Measurements from ENCODE around the gene GMPS. TPM values are rescaled to one million over a fixed set of nuclear protein-coding genes. Genes with fewer than 3 reads are reported as not detected.
"Not testable (repeated sequence)": the region's sequence is repeated elsewhere in the genome, so short reads cannot be mapped to it uniquely, and the experiment has no call there.

The GMPS gene
- 25.5 and 41.3 TPM in 2 replicates for total RNA-seq

DNA sequence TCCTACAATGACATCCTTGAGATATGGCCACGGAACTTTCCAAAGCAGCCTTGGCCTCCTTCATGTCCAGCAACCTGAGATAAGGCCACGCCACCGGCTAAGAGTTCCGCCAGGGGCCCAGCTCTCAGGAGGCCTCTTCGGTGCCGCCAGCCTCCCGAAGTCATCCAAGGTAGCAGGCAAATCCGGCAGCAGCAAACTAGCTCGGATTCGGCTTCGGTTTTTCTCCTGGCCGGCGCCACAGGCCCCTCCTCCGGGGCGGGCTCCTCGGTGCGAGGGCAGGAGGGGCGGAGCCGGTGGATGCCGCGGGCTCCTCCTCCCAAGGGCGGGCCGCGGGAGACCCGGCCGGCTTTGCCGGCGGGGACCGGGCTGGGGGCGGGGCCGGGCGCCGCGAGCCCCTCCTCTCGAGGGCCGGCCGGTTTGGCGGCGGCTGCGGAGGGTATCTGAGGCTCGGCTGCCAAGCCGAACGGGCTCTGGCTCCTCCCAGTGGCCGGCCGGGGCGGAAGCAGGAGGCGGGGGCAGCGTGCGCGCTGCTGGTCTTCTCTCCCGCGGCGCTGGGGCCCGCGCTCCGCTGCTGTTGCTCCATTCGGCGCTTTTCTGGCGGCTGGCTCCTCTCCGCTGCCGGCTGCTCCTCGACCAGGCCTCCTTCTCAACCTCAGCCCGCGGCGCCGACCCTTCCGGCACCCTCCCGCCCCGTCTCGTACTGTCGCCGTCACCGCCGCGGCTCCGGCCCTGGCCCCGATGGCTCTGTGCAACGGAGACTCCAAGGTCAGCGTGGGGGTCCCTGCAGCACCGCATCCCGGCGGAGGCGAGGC, at the start of gene GMPS:
Gene GMPS (plus strand): TSS at position 518 of the 812 bp plus-strand sequence. CDS start 221 bp downstream, at position 739.
- DNase-seq (ENCODE audit: low read depth, low spot score) = peak; percentile 69

DNA sequence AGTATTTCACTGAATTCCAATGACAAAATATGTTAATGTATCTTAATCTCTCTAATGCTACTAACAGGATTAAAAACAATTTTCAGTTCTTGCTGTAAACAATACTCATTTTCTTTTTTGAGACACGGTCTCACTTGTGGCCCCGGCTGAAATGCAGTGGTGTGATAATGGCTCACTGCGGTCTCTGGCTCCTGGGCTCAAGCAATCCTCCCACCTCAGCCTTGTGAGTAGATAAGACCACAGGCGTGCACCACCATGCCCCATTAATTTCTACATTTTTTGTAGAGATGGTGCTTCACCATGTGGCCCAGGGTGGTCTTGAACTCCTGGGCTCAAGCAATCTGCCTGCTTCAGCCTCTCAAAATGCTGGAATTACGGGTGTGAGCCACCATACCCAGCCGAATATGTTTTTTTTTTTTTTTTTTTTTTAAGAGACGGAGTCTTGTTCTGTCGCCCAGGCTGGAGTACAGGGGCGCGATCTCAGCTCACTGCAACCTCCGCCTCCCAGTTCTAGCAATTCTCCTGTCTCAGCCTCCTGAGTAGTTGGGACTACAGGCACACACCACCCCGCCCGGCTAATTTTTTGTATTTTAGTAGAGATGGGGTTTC, 41.9 kb upstream of the GMPS start:
- DNase-seq (ENCODE audit: low read depth, low spot score) = not testable (repeated sequence)

DNA sequence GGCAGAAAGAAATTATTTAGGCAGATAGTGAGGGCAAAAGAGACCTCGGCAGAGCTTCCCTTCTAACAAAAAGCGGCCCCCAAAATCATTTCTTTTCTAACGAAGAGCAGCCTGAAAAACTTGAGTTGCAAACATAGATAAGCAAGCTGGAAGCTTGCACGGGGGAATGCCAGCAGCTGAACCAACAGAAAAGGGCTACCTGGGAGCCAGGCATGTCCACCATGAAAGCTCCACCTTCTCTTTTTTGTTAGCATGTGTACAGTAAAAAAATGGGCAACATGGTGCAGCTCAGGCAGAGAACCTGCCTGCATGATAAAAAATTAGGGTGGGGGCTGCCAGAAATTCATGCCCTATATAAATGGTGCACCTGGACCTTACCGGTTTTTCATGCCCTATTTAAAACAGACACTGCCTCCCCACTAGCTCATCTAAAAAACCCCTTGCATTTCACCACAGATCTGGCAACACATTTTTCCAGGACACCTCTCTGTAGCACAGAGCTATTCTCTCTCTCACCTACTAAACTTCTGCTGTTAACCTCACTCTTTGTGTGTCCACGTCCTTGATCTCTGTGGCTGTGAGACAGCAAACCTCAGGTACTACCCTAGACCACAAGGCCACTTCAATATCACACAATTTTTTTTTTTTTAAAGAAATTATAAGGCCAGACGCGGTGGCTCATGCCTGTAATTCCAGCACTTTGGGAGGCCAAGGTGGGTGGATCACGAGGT, 34.9 kb upstream of the GMPS start:
- DNase-seq (ENCODE audit: low read depth, low spot score) = no peak

DNA sequence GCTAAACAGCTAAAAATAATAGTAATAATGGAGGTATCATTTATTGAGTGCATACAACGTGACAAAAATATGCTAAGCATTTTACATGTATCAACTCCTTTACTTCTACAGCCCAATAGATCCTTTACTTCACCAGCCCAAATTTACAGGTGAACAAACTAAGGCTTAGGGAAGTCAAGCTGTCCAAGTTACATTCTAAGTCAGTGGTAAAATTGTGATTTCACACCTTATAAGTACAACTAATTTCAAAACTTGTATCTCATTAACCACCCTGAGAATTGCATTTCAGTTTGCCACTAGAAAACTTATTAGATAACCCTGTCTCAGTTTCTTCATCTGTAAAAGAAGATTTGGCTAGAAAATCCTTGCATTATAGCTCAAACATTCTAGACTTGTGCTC, 26.9 kb upstream of the GMPS start:
- DNase-seq (ENCODE audit: low read depth, low spot score) = no peak

DNA sequence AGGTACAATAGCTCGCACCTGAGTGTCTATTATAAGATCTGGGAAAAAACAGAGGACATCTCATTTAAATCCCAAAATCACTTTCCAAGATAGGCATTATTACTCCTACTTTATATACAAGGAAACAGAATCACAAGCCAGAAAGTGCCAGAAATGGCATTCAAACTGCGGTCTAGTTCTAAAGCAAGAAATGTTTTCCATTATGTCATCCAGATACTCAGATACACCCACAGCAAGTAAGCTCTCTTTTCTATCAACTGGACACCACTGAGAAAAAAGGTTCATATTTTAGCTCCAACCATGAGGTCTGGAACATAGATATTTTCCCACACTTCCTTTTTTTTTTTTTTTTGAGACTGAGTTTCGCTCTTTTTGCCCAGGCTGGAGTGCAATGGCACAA, 24.3 kb upstream of the GMPS start:
- no peak for DNase-seq (ENCODE audit: low read depth, low spot score)

DNA sequence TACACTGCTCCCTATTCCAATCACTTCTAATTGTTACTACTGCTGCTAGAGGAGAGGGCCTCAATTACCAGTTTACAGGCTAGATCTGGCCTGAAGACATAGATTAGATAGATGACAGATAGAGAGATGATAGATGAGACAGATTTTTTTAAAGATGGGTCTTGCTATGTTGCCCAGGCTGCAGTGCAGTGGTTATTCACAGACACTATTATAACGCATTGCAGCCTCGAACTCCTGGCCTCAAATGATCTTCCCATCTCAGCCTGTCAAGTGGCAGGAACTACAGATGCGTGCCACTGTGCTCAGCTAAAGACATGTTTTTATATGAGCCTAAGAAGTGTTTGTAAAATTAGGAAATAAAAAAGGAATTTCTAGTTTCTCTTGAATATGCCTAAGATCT, 22.5 kb upstream of the GMPS start:
- DNase-seq (ENCODE audit: low read depth, low spot score) = no peak

DNA sequence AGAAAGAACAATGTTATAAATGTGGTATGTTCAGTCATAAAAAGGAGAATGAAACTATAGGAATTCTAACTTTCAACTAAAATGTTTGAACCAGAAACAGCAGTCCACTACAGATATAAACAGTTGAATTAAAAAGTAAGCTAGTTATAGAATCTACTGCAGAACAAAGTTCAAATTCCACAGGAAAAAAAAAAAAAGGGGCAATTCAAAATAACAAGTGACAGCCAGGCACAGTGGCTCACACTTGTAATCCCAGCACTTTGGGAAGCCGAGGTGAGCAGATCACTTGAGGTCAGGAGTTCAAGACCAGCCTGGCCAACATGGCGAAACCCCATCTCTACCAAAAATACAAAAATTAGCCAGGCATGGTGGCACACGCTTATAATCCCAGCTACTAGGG, 21.0 kb upstream of the GMPS start:
- DNase-seq (ENCODE audit: low read depth, low spot score) = not testable (repeated sequence)

DNA sequence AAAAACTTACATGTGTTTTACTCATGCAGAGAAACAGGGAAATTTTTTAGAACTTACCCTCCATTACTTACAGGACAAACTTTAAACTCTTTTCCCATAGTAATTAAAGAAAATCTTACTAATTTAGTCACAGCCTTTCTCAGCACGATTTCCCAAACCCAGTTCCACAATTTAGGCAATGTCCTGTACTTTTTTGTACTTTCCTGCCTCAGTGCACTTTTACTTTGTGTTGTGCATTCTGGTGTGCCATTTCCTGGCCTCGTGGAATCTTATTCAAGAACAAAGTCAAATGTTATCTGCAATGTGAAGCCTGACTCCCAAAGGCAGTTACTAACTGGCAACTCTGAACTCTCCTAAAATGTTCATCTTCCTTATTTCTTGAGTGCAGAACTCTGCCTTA, 18.1 kb upstream of the GMPS start:
- no peak for DNase-seq (ENCODE audit: low read depth, low spot score)

DNA sequence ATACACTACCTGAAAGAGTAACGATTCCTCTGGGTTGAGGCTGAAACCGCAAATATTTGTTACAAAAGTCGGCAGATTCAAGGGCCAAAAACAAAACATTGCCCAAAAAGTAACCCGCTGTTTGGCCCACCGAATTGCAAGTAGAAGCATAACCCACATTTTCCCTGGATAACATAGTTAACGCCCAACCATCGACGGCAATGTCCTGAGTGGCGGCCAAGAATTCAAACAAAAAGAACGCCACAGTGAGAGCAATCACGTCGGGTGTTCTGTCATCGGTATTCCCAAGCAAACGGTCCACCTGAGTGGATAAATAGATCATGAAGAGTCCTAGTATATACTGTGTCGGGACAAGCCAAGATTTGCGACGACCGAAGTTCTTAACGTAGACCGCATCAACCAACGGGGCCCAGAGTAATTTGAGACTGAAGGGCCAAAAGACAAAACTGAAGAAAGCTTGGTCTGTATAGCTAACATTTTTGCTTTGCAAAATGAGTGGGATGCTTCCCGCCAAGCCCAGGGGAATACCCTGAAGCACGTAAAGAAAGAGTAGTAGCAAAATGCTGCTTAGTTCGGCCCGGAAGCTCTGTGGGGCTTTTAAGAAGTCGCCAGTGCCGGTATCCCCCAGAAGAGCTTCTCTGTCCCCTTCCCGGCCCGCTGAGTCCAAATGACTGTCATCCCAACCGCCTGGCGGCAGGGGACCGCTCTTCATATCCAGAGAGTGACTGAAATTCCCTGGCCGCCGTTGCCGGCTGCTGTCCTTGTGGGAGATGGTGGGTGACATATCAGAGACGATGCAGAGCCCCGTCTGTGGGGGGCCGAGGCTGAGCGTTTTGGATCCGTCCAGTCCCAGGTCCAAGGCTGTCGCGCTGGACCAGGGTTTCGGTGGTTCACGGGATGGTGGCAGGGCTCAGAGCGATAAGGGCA, 17.0 kb upstream of the GMPS start:
- no peak for DNase-seq (ENCODE audit: low read depth, low spot score)

DNA sequence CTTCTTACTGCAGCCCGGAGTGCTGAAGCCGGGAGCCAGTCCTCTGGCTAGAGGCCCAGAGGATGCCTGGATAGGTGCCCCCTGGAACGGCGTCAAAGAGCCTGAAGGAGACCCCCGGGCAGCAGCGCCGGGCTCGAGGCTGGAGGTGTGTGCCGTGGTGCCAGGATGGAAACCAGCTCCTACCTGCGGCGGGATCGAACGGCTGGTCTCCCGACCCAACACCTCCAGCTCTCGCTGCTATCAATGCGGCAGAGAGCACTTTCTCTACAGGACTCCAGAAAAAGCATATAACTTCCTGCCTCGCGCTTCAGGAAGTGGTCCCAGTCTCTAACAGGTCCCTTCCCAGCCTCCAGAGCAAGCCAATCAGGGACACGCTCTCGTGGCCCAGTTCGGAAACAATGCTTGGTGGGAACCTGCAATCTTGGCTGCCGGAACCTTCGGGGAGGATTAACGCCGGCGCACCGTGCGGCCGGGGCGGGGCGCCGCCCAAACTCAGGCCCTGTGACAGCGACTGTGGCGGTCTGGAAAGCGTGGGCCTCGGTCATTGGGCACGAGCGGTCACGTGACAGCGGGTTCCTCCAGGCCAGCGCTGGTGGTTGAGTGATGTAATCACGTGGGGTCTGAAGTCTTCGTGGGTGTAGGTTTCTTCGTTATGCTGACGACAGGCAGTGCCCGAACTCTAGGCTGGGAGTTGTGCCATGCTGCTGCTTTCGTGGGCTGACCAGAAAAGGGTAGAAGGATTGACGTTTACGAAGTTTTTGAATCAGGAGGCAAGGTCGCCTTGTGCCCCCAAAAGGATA, 16.1 kb upstream of the GMPS start, which contains the start of gene SLC33A1:
Gene SLC33A1 (minus strand): TSS at position 287 of the 800 bp plus-strand sequence. CDS start 430 bp downstream, outside the sequence.
- peak; percentile 97 for DNase-seq (ENCODE audit: low read depth, low spot score)

DNA sequence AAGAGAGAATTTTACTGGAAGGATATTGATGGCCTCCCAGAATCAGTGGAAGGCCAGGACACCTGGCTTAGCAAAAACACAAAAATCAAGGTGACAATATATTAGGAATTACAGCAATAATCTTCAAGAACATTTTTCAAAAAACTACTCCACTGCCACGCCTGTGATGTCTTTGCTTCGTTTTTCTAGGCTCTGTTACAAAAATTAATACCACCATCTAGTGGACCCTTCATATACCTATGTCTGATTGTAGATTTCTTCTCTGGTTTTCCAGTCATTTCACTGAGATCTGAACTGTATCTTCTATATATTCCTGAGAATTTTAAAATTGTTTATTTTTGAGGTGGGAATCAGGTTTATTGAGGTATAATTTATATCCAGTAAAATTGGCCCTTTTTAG, 10.6 kb upstream of the GMPS start:
- no peak for DNase-seq (ENCODE audit: low read depth, low spot score)

DNA sequence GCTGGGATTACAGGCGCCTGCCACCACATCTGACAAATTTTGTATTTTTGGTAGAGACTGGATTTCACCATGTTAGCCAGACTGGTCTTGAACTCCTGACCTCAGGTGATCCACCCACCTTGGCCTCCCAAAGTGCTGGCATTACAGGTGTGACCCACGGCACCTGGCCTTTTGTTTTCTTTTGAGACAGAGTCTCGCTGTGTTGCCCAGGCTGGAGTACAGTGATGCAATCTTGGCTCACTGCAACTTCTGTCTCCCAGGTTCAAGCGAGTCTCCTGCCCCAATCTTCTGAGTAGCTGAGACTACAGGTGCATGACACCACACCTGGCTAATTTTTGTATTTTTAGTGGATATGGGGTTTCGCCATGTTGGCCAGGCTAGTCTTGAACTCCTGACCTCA, 10.0 kb upstream of the GMPS start:
- not testable (repeated sequence) for DNase-seq (ENCODE audit: low read depth, low spot score)

DNA sequence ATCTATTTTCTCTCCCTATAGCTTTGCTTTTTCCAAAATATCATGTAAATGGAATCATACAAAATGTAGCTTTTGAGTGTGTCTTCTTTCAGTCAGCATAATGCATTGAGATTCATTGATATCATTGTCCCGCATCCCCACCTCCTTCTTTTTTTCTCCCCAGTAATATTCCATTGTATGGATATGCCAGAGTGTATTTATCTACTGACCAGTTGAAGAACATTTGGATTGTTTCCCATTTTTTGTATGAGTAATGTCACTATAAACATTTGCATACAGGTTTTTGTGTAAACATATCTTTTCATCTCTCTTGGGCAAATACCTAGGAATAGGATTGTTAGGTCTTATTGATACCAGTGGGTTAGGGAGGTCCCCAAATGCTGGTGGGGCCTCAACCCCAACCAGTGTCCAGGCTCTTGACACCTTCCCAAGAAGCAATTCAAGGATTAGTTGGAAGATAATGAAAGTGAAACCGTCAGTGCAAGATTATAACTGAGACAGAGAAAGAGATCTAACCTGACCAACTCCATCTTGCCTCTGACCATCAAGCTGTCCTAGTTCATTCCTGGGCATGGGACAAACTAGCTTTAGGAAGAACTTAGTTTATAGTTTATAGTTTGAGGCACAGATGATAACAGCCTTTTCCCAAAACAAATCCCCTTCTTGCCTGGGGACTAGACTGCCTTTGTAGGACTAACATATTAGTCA, 8.8 kb upstream of the GMPS start:
- no peak for DNase-seq (ENCODE audit: low read depth, low spot score)

DNA sequence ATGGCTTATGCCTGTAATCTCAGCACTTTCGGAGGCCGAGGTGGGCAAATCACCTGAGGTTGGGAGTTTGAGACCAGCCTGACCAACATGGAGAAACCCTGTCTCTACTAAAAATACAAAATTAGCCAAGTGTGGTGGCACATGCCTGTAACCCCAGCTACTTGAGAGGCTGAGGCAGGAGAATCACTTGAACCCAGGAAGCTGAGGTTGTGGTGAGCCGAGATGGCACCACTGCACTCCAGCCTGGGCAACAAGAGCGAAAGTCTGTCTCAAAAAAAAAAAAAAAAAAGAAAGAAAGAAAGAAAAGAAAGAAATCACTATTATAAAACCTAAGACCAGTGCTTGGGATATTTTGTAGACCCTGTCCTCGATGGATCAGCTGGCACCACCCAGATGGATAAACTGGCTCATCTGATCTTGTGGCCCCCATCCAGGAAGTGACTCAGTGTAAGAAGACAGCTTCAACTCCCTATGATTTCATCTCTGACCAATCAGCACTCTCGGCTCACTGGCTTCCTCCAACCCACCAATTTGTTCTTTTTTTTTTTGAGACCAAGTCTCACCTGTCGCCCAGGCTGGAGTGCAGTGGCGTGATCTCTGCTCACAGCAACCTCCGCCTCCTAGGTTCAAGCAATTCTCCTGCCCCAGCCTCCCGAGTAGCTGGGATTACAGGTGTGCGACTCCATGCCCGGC, 8.0 kb upstream of the GMPS start:
- DNase-seq (ENCODE audit: low read depth, low spot score) = not testable (repeated sequence)

DNA sequence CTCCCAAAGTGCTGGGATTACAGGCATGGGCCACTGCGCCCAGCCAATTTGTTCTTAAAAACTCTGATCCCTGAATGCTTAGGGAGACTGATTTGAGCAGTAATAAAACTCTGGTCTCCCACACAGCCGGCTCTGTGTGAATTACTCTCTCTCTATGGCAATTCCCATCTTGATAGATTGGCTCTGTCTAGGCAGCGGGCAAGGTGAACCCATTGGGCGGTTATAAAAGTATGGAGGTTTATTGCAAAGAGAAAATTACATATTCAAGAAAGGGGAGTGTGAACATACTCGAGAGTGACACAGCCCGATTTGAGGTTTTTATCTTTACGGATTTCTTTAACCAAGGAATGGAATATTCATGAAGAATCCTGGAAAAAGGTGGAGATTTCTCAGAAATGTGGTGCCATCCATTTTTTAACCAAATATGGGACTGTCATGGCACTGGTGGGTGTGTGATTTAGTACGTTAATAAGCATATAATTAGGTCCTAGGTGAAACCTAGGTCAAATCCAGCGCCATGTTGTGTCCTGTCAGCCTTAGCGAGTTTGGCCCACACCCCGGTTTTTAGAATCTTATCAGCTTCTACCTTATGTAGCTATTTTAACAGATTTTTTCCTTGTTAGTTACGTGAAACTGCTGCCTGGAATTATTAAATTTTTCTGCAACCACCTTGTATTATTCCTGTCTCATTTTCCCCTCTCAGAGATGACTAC, 7.2 kb upstream of the GMPS start:
- no peak for DNase-seq (ENCODE audit: low read depth, low spot score)

DNA sequence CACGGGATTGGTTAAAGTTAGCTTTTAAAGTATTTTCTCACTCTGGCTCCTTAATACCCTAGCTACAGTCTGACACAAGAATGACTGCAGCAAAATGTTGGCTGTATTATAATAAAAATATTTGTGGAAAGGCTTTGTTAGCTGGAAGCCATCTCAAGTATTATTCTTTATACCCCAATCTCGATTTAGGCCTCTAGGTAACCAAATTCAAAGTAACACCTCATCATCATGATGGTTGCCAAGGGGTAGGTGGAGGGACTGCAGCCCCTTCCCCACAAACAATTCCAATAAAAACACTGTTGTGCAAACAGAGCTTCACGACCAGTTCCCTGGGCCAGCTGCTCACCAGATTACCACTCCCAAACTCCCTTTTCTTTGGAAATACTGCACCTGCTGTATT, 759 bp upstream of the GMPS start:
- DNase-seq (ENCODE audit: low read depth, low spot score) = no peak

DNA sequence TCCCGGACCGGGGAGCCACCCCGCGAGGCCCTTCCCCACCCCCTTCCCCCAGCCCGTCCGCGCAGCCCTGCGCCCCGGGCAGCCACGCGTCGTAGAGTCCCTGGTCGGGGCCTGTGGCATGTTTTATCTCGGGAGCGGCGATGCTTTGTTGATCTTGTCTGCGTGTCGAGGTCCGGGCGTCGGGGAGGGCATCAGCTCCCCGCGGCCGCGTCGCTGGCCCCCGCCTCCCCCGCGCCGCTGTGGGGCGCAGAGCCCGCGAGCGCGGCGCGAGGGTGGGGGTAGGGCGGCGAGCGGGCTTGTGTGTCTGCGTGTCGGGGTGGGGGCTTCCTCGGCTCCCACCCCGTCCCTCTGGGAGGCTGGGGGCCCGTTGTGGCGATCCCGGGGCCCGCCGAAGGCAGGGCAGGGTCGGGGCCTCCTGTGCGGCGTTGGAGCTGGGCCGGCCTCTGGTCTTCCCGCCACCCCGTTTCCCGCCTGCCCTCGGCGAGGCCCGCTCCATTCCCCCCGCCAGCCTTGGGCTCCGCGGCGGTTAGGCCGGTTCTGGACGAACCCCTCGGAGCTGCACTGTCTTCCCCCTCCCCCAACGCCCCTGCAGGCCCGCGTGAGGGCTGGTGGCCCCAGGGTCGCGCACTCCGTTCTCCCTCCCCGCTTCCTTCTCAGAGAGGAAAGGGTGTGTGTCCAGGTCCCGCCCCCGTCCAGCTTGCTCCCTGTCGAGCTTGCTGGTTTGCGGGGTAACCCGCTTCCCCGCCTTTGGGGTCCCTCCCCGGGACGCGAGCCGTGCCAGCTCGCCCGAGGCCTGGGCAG, 695 bp downstream of the GMPS start:
- DNase-seq (ENCODE audit: low read depth, low spot score) = no peak

DNA sequence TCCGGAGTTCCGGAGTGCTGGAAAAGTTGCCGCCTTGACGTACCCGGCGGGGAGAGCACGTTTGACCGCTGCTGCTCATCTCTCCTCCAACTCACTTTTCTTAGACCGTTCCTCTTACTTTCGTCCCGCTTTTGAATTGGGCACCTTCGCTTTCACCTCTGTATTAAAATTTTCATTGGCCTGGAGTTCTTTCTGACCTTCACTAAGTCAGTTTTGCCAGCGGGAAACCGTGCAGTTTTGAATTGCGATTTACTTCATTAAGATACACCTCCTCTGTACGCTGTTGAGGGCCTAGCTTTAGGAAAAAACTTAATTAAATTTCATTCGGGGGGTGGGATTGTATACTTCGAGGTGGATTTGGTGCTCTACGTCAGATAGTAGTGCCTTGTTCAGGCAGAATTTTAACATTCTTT, 1.3 kb downstream of the GMPS start:
- no peak for DNase-seq (ENCODE audit: low read depth, low spot score)

All from pulmonary artery endothelial cell (primary cell).